ENCODE data around the gene MAPKAP1.
A peak's percentile ranks its signal among the peaks of the same experiment; 100 is the strongest.
"Not testable (repeated sequence)": the region's sequence is repeated elsewhere in the genome, so short reads cannot be mapped to it uniquely, and the experiment has no call there.

Gene MAPKAP1

GRCh38 chr9:125593581-125594222 lies 113.3 kb downstream of the MAPKAP1 start:
- no peak for DNase-seq

- no peak for DNase-seq
Measured at GRCh38 chr9:125591888-125592287, 115.1 kb downstream of the MAPKAP1 start.

DNA sequence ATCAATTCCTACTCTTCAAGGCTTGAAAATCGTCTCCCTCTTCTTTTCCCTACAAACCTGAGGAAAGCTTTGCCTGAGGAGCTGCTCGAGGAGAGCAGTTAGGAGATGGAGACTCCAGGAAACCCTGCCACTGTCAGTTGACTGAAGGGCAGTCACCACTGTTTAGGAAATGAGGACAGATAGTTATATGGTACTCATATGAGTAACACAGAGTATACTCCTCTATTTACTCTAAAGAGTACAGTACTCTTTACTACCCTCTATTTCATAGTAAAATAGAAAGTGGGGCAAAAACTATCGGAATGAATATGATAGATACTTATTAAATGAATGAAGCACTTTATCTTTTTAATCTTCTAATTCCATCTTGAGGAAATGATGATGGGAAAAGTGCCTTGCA lies 115.8 kb downstream of the MAPKAP1 start:
- no peak for DNase-seq

- DNase-seq, result no peak
Measured at GRCh38 chr9:125589287-125589686, 117.7 kb downstream of the MAPKAP1 start.

GRCh38 chr9:125587819-125588460 lies 119.1 kb downstream of the MAPKAP1 start:
- no peak for DNase-seq

GRCh38 chr9:125586172-125586511 lies 120.9 kb downstream of the MAPKAP1 start:
- DNase-seq, result peak; percentile 40 to 62

- no peak for DNase-seq
Measured at GRCh38 chr9:125585503-125586171, 121.4 kb downstream of the MAPKAP1 start.

- no peak for DNase-seq
Measured at GRCh38 chr9:125580701-125581286, 126.2 kb downstream of the MAPKAP1 start.

DNA sequence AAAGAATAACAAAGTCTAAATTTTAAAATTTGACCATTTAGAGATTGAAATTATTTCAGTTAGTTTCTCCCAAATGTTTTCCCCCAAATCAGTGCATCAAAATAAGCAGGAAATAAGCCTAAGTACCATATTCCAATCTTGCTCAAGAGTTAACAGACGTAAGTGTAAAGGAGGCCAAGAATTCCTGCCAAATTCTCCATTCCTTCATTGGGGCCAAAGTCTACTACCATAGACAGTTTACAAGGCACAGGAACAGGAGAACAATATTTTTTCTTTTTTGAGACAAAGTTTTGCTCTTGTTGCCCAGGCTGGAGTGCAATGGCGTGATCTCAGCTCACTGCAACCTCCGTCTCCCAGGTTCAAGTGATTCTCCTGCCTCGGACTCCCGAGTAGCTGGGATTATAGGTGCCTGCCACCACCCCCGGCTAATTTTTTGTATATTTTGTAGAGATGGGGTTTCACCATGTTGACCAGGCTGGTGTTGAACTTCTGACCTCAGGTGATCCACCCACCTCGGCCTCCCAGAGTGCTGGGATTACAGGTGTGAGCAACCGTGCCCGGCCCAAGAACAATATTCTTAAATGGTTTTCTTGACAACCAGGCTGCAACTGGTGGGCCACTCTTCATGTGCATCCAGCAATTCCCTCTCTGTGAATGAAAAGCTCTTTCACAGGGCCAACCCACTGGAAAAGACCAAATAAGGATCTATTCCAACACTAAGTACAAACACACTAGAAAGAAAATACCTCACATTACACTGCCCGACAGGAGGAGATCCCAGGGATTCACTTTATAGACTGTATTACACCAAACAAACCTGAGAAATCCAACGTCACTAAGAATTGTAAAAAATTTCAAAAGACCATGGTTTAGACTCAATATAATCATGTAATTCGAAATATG lies 127.7 kb downstream of the MAPKAP1 start:
- DNase-seq, result no peak

DNA sequence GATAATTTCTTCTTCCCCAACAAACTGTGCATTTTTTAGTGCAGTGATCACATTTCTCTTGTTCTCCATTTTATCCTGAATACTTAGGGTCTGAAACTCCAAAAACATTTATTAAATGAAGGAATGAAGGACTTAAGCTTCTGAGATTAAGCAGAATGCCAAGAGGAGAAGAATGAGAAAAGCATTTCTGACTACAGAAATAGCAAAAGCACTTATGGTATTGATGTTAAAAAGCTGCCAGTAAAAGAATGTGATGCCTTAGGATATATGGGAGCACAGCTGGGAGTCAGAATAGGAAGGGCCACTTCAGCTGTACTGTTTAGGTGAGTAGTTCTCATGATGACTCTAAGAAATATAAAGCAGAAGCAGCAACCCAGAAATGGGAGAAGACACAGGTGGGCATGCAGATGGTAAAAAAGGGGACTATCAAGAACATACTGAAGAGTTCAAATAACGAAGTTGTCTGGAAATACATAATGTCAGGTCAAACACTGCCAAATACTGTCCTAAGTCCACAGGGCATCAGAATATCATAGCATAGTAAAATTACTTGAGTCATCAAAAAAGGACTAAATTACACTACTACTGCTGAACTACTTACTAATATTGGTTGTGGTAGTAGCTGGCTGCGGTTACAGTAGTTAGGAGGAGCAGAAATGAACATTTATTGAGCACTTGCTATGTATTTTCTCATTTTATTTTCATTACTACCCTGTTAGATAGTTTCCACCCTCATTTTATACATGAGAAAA lies 132.7 kb downstream of the MAPKAP1 start:
- no peak for DNase-seq

GRCh38 chr9:125572461-125572860 lies 134.5 kb downstream of the MAPKAP1 start:
- DNase-seq, result not testable (repeated sequence)

GRCh38 chr9:125571824-125572223 lies 135.2 kb downstream of the MAPKAP1 start:
- not testable (repeated sequence) for DNase-seq

GRCh38 chr9:125570246-125570645 lies 136.8 kb downstream of the MAPKAP1 start:
- no peak for DNase-seq

- no peak for DNase-seq
Measured at GRCh38 chr9:125568621-125569020, 138.4 kb downstream of the MAPKAP1 start.

- not testable (repeated sequence) for DNase-seq
Measured at GRCh38 chr9:125566051-125566450, 141.0 kb downstream of the MAPKAP1 start.

GRCh38 chr9:125565126-125565525 lies 141.9 kb downstream of the MAPKAP1 start:
- DNase-seq, result no peak

DNA sequence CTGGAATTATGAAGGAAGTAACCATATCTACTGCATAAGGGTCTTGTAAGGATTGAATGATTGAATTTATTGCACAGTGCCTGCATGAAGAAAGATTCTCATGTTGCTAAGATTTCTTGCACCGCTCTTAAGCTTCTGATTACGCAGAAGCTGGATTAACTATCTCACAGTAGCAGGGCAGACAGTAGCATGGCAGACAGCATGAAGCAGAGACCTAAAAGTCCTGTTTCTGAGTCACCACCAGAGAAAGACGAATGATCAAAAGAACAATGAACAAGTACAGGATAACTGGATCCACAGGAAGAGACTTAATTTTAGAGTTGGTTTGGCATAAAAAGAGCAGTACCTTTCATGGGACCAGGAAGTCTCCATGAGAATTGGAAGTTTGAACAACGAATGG lies 142.4 kb downstream of the MAPKAP1 start:
- DNase-seq, result no peak

DNA sequence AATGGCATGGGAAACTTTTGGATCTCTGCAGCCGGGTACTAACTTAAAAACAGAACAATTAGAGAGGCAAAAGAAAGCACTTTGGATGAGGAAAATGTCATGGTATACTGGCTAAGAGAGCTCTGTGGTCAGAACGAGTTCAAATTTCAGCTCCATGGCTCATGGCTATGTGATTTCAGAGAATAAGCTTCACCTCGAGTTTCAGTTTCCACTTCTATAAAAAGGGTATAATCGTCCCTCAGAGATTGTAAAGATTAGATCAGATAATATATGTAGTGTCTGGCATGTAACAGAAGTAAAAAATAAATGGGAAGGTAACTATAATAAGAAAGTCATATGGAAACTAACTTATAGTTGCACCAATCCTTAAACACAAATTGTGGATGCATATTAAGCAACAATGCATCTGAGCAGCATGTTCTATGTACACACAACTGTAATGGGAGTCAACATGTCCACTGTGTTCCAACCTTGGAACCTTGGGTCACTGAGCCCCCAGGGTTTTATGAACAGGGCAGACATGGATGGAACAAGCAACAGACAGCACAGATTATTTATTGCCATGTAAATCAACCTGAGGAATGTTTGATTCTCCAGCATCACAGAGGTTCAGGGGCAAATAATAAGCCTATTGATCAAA lies 145.4 kb downstream of the MAPKAP1 start:
- DNase-seq, result no peak

GRCh38 chr9:125559894-125560293 lies 147.1 kb downstream of the MAPKAP1 start:
- no peak for DNase-seq

- DNase-seq, result no peak
Measured at GRCh38 chr9:125559194-125559593, 147.8 kb downstream of the MAPKAP1 start.

DNA sequence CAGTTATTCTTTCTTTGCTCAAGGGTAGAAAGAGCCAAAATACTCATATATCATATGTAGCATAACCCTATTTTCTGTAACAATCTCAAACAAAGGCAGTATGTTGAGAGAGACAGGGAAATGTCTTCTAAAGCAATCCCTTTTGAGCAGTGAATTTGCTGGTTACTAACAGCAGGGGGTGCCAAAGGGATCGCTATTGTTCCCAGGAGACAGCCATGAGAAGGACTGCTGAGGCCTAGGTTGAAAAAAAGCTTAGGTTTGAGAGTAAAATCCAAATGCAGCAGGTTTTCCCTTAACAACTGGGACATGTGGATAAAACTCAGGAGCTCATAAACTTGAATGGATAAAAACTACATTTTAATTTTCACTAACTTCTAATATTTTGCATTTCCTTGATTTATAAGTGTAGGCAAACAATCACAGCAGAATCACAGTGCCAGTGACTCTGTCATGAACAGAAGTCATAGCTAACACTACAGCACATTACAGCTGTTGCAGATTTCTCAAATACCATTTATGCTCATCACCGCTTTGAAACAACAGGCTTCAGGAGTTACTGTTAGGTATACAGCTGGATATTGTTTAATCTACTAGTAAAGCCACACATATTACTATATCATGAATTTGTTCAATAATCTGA lies 148.4 kb downstream of the MAPKAP1 start:
- DNase-seq, result peak; percentile 48 to 68
